Stimulated activated naive CD8-positive, alpha-beta T cell treated with anti-CD3 and anti-CD28 coated beads, Interleukin-15, amount 100 ng/mL, for 72 hours (primary cell): ENCODE measurements around the gene ZXDC.

ENCODE experiments used
- ATAC-seq: fragments of 150-1000 bp; cut with Tn5 transposase; 2 replicates; pipeline ENCODE4 v1.10.0; 2021; ENCODE audit warnings: mild to moderate bottlenecking, moderate library complexity
- DNase-seq, 2 donors: peaks; one replicate each; pipeline ENCODE4 v3.0.0; 2021 to 2022
- H3K27ac Mint-ChIP-seq, 2 donors: one replicate each; pipeline ENCODE4 v1.8.0; 2022; ENCODE audit warnings: mild to moderate bottlenecking in 2 of 2, mixed read lengths in 2 of 2, moderate library complexity in 2 of 2
- H3K27me3 Mint-ChIP-seq: one replicate; pipeline ENCODE4 v1.8.0; 2022; ENCODE audit warnings: mixed read lengths
- H3K4me1 Mint-ChIP-seq: one replicate; pipeline ENCODE4 v1.8.0; 2022; ENCODE audit warnings: mild to moderate bottlenecking, mixed read lengths
- H3K4me3 Mint-ChIP-seq, 2 donors: one replicate each; pipeline ENCODE4 v1.8.0; 2022; ENCODE audit warnings: mild to moderate bottlenecking in 2 of 2, mixed read lengths in 2 of 2, moderate library complexity in 1 of 2
- H3K9me3 Mint-ChIP-seq, 2 donors: one replicate each; pipeline ENCODE4 v1.8.0; 2022; ENCODE audit warnings: mixed read lengths in 2 of 2

Gene ZXDC

GRCh38 chr3:126433105-126433430 lies 42.6 kb downstream of the ZXDC start:
- H3K27me3 Mint-ChIP-seq, result no peaks in the 10 kb centered on the region
- DNase-seq (no peak), ATAC-seq (no peak)
- H3K9me3 Mint-ChIP-seq, result no peaks in the 10 kb centered on the region
- no peak overlapping the region for H3K4me3 Mint-ChIP-seq
- H3K4me1 Mint-ChIP-seq, result no peaks in the 10 kb centered on the region
- H3K27ac Mint-ChIP-seq, result peak overlapping the region in 1 of 2 donors; percentile 40

GRCh38 chr3:126432361-126433104 lies 43.2 kb downstream of the ZXDC start:
- H3K4me3 Mint-ChIP-seq, result no peak overlapping the region
- H3K4me1 Mint-ChIP-seq, result no peaks in the 10 kb centered on the region
- no peaks in the 10 kb centered on the region for H3K9me3 Mint-ChIP-seq
- no peaks in the 10 kb centered on the region for H3K27me3 Mint-ChIP-seq
- no peak for DNase-seq
- no peak for ATAC-seq
- H3K27ac Mint-ChIP-seq, result no peak overlapping the region

DNA sequence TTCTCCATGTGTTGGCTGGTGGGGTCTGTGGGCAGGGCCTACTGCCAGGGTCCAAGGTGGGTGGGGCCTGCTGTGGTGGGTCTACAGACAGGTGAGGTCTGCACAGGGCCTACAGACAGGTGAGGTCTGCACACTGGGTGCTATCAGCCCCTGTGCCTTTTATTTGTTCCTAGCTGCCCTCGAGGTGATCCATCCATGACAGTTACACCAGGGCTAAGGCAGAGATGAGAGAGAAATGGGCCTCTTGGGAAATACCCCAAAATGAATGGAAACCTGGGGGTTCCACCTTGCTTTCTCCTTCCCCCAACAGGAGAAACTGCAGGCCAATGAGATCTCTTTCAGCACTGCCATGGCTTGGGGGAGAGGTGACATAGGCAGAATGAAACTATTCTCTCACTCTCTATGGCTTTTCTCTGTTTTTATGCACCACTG lies 44.6 kb downstream of the ZXDC start:
- peaks cover 0 to 6% of the 10 kb centered on the region in 2 donors for H3K9me3 Mint-ChIP-seq
- H3K4me1 Mint-ChIP-seq, result no peaks in the 10 kb centered on the region
- peak overlapping the region in 1 of 2 donors; percentile 28 for H3K27ac Mint-ChIP-seq
- ATAC-seq (peak; percentile 88), DNase-seq (peak; percentile 8 to 44)
- H3K4me3 Mint-ChIP-seq, result peak overlapping the region; percentile 21 to 48
- no peaks in the 10 kb centered on the region for H3K27me3 Mint-ChIP-seq

- Mint-ChIP-seq H3K4me1 (no peaks in the 10 kb centered on the region), H3K27me3 (no peaks in the 10 kb centered on the region), H3K27ac (no peak overlapping the region), H3K4me3 (no peak overlapping the region), H3K9me3 (peaks cover 14% of the 10 kb centered on the region in 2 donors)
- peak in 1 of 2 donors; percentile 5 for DNase-seq
- no peak for ATAC-seq
These were observed 50.9 kb downstream of the ZXDC start for GRCh38 chr3:126424751-126425150.

DNA sequence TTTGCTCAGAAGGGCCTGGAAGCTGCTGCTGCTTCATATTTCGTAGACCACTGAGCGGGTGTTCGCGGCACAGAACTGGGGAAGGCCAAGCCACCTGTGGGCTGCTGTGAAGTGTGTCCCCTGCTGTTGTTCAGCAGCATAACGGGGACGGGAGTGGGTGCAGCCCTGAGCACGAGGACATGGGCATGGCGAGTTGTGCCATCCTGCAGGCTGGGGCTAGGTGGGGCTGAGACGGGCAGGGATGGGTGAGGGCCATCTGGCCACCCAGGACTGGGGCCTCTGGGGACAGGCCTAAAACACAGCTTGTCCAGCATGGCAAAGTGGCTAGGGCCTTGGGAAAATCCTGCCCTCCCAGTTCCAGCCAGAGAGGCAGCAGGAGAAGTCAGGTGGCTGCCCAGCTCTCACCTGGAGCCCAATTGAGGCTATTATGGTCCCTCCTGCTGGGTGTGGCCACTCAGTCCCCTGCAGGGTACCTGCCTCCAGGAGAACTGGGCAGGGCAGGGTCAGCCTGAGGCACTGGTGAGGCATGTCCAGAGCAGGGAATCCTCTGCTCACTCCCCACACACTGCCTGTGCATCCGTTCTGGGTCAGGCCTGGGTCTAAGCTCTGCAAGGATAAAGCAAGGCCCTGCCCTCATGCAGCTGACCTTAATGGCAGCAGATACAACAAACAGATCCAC lies 51.5 kb downstream of the ZXDC start:
- Mint-ChIP-seq H3K27me3 (no peaks in the 10 kb centered on the region), H3K4me1 (no peaks in the 10 kb centered on the region), H3K4me3 (no peak overlapping the region), H3K27ac (no peak overlapping the region), H3K9me3 (peaks cover 14% of the 10 kb centered on the region in 2 donors)
- ATAC-seq (no peak), DNase-seq (peak in 1 of 2 donors; percentile 0)

- Mint-ChIP-seq H3K4me3 (no peak overlapping the region), H3K9me3 (peaks cover 14% of the 10 kb centered on the region in 2 donors), H3K27me3 (no peaks in the 10 kb centered on the region), H3K4me1 (no peaks in the 10 kb centered on the region), H3K27ac (no peak overlapping the region)
- DNase-seq, result peak in 1 of 2 donors; percentile 4
- no peak for ATAC-seq
These were observed 52.3 kb downstream of the ZXDC start for GRCh38 chr3:126423191-126424038.

DNA sequence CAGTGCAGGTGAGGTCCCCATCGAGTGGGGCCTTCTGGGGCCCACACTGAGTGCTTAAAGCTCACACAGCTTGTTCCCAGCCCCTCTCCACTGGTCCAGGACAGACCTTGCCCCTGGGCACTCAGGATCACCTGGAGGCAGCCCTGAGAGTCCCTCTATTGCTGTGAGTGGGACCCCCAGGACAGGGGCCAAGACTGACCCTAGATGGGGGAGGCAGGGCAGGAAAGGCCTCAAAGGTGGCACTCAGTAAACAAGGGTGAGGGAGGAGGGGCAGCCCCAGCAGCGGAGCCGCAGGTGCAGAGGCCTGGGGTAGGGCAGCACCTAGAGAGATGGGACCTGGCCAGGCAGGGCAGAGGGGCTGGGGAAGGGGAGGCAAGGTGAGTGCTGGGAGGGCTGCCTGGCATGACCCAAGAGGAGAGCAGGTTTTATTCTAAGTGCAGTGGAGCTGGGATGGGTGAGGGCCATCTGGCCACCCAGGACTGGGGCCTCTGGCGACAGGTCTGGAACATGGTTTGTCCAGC lies 53.1 kb downstream of the ZXDC start:
- DNase-seq (peak in 1 of 2 donors; percentile 1), ATAC-seq (peak; percentile 24)
- Mint-ChIP-seq H3K4me3 (no peak overlapping the region), H3K27ac (peak overlapping the region in 1 of 2 donors; percentile 42), H3K9me3 (peaks cover 14% of the 10 kb centered on the region in 2 donors), H3K4me1 (no peaks in the 10 kb centered on the region), H3K27me3 (no peaks in the 10 kb centered on the region)

DNA sequence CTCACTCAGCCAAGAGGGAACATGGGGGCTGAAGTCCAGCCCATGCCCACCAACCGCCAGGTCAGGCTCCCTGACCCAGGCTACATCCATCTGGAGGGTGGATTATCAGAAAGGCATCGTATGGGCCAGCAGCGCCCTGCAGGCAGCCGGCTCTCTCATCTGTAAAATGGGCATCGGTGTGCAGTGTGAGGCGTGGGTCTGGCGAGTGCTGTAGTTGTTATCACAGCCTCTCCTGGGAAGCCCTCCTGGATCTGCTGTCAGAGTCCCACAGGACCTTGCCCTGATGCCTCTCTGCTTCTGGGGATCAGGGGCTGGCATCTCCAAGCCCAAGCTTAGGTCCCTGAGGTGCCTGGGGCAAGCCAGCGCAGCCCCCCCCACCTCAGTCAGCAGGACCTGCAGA lies 53.6 kb downstream of the ZXDC start:
- ATAC-seq (peak; percentile 8), DNase-seq (no peak)
- peaks cover 14% of the 10 kb centered on the region in 2 donors for H3K9me3 Mint-ChIP-seq
- H3K4me1 Mint-ChIP-seq, result no peaks in the 10 kb centered on the region
- H3K27me3 Mint-ChIP-seq, result peaks cover under 1% of the 10 kb centered on the region
- no peak overlapping the region for H3K27ac Mint-ChIP-seq
- no peak overlapping the region for H3K4me3 Mint-ChIP-seq

DNA sequence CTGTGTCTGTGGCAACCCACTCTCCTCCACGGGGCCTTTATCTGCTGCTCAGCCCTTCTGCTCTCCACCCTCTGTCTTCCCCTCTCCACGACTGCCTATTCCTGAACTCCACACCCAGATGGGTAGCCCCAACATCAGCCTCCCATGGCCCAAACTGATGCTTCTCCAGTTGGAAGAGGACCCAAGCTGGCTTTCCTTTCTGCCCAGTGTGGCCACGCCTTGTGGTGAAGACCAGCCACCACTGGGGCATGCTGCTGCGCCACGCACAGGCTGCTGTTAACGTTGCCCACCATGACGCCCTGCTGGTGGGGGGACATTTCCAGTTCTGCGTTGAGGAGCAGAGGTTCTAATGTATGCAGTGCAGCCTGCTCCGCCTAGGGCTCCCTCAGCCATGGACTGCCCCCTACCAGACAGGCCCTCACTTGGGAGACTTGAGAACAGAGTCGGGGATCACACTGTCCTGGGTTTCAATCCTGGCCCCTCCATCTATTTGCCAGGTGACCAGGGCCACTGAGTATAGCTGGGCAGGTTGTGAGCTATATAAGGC lies 54.0 kb downstream of the ZXDC start:
- no peak overlapping the region for H3K27ac Mint-ChIP-seq
- H3K27me3 Mint-ChIP-seq, result peaks cover 5% of the 10 kb centered on the region
- DNase-seq (peak in 1 of 2 donors; percentile 2), ATAC-seq (no peak)
- no peaks in the 10 kb centered on the region for H3K4me1 Mint-ChIP-seq
- no peak overlapping the region for H3K4me3 Mint-ChIP-seq
- peaks cover 9 to 14% of the 10 kb centered on the region in 2 donors for H3K9me3 Mint-ChIP-seq

DNA sequence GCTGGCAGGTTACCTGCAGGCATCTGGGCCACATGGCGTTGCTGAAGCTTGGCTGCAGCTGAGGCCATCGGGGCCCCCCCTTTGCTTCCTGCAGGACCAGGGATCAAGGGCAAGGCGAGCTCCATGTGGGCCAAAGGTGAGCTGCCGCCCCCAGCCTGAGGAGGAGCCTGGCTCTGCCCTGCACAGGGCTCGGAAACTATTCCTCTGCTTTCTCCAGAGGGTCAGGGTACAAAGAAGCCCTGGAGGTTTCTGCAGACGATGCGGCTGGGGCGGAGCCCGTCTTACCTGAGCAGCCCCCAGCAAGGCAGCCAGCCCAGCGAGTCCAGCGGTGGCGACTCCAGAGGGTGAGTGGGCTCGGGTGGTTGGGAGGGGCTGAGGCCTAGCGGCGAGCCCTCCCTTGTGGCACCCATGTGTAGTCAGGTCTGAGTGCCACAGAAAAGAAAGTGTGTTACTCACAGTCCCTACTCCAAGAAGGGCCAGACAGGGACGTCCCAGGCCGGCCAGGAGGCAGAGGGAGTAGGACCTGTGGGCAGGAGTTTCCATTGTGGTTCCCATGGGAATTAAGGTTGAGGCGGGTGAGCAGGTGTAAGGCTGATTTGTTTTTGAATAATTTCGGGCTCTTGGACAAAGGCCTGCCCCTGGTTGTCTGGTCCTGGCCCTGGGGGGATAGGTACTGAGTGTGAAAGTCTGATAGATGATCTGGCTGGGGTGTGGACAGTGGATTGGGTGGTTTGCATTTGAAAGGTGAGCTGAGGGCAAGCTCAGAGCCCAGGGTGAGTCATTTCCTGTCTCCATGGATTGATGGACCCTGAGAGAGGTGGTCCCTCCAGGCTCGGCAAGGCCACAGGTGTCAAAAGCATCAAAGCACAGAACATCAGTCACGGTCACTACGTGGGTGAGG lies 55.6 kb downstream of the ZXDC start:
- Mint-ChIP-seq H3K27ac (no peak overlapping the region), H3K27me3 (peaks cover 19% of the 10 kb centered on the region), H3K4me1 (no peaks in the 10 kb centered on the region), H3K9me3 (peaks cover 0 to 7% of the 10 kb centered on the region in 2 donors), H3K4me3 (no peak overlapping the region)
- ATAC-seq, result no peak
- peak in 1 of 2 donors; percentile 3 for DNase-seq

DNA sequence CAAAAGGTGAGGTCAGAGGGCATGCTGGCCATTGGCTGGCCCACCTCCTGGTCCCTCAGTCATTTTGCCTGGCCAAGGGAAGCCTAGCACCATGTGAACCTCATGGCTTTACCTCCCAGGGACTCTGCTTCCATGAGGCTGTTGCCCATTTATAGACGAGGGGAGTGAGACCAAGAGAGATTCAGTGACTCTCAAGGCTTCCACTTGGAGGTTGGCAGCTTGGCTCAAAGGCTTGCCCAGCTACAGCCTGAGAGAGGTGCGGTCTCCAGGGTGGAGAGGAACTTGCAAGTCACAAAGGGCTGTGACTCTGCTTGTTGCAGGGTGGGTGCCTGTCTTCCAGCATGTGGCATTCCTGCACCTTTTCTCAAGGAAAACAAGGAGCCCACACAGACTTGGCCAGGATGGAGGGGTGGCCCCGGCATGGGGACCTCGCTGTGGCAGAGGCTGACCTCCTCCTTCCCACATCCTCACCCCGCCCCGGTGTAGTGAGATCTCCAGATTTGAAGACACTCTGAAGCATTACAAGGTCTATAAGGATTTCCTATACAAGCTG lies 56.5 kb downstream of the ZXDC start:
- Mint-ChIP-seq H3K4me1 (no peaks in the 10 kb centered on the region), H3K27ac (no peak overlapping the region), H3K4me3 (no peak overlapping the region), H3K9me3 (peaks cover 0 to under 1% of the 10 kb centered on the region in 2 donors), H3K27me3 (peaks cover 29% of the 10 kb centered on the region)
- ATAC-seq, result no peak
- peak in 1 of 2 donors; percentile 5 for DNase-seq

GRCh38 chr3:126418661-126419131 lies 57.0 kb downstream of the ZXDC start:
- DNase-seq, result no peak
- no peak overlapping the region for H3K27ac Mint-ChIP-seq
- no peaks in the 10 kb centered on the region for H3K4me1 Mint-ChIP-seq
- H3K4me3 Mint-ChIP-seq, result no peak overlapping the region
- no peak for ATAC-seq
- H3K27me3 Mint-ChIP-seq, result peaks cover 34% of the 10 kb centered on the region
- no peaks in the 10 kb centered on the region for H3K9me3 Mint-ChIP-seq

DNA sequence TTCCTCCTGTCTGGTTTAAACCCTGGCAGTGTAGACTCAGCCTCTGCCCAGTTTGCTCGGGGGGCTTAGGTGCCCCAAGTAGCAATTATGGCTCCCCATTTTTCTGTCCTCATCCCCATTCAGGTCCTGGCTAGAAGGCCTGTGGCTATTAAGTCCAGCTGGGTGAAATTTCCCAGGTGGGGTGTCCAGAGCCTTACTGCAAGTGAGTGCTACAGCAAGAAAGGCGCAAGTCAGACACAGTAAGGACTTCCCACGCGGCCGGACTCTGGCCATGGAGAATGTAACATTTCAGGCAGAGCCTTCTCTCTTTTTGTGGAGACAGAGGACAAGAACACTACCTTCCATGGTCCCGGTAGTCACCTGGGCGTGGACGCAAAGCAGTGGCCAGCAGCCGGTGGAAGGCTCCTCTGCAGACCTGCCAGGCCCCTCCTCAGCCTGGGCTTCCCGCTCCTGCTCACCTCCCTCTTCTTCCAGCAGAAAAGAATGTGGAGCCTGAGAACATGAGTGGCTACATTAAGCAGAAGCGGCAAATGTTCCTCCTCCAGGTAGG lies 57.6 kb downstream of the ZXDC start:
- DNase-seq, result no peak
- Mint-ChIP-seq H3K4me1 (no peaks in the 10 kb centered on the region), H3K27ac (no peak overlapping the region), H3K27me3 (peaks cover 40% of the 10 kb centered on the region), H3K4me3 (no peak overlapping the region), H3K9me3 (no peaks in the 10 kb centered on the region)
- ATAC-seq, result no peak

- Mint-ChIP-seq H3K27me3 (peaks cover 45% of the 10 kb centered on the region), H3K9me3 (no peaks in the 10 kb centered on the region), H3K4me1 (no peaks in the 10 kb centered on the region), H3K27ac (no peak overlapping the region), H3K4me3 (no peak overlapping the region)
- ATAC-seq, result no peak
- no peak for DNase-seq
These were observed 58.2 kb downstream of the ZXDC start for GRCh38 chr3:126417515-126417914.
